OCI-LY1 (cell line): ENCODE results near the gene PHF10.

Experiments
- EZH2 ChIP-seq: fragments of 200-600 bp; sonication (generic), shearing (Covaris generic); IDR thresholded peaks from 2 replicates; pipeline ENCODE4 v1.8.0; 2017; ENCODE audit warnings: borderline replicate concordance, mixed run types, mild to moderate bottlenecking, antibody characterized with exemption, low read length, moderate library complexity, mixed read lengths
- TF ChIP-seq, protein P1 (sequence below): fragments of 200-600 bp; sonication (generic), shearing (Covaris generic); IDR thresholded peaks from 2 replicates; pipeline ENCODE4 v1.5.1; 2017; ENCODE audit warnings: mild to moderate bottlenecking, antibody characterized with exemption, low read length, moderate library complexity, mixed read lengths

GRCh38 chr6:169709293-169709692, 15.0 kb downstream of the PHF10 start:
- TF ChIP-seq, protein P1, sequence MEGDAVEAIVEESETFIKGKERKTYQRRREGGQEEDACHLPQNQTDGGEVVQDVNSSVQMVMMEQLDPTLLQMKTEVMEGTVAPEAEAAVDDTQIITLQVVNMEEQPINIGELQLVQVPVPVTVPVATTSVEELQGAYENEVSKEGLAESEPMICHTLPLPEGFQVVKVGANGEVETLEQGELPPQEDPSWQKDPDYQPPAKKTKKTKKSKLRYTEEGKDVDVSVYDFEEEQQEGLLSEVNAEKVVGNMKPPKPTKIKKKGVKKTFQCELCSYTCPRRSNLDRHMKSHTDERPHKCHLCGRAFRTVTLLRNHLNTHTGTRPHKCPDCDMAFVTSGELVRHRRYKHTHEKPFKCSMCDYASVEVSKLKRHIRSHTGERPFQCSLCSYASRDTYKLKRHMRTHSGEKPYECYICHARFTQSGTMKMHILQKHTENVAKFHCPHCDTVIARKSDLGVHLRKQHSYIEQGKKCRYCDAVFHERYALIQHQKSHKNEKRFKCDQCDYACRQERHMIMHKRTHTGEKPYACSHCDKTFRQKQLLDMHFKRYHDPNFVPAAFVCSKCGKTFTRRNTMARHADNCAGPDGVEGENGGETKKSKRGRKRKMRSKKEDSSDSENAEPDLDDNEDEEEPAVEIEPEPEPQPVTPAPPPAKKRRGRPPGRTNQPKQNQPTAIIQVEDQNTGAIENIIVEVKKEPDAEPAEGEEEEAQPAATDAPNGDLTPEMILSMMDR = no peak
- TF ChIP-seq EZH2 = no peak
